ENCODE results near the gene OSBPL8. TPM values are rescaled to one million over a fixed set of nuclear protein-coding genes. Genes with fewer than 3 reads are reported as not detected.

The OSBPL8 gene
- total RNA-seq, 4 donors from 2014 or later, result 39.0 to 69.3 (median 49.0) TPM

- Histone ChIP-seq H3K9me3 (no peaks in the 10 kb centered on the region), H3K4me3 (no peak overlapping the region), H3K4me1 (peaks cover 0 to 25% (median 2%) of the 10 kb centered on the region in 4 donors), H3K27me3 (no peaks in the 10 kb centered on the region), H3K27ac (no peak overlapping the region), H3K36me3 (no peaks in the 10 kb centered on the region)
- TF ChIP-seq CTCF (IDR thresholded peaks at IDR 0.05) (no peak), POLR2A (IDR thresholded peaks at IDR 0.05) (no peak)
- no peak for DNase-seq
Measured at GRCh38 chr12:76543813-76544347, 15.7 kb downstream of the OSBPL8 start.

- no peak overlapping the region for H3K4me3 ChIP-seq
- H3K27me3 ChIP-seq, result no peaks in the 10 kb centered on the region
- peaks cover 0 to 24% (median 5%) of the 10 kb centered on the region in 4 donors for H3K4me1 ChIP-seq
- TF ChIP-seq POLR2A (IDR thresholded peaks at IDR 0.05), result no peak
- TF ChIP-seq CTCF (IDR thresholded peaks at IDR 0.05), result no peak
- H3K9me3 ChIP-seq, result no peaks in the 10 kb centered on the region
- no peaks in the 10 kb centered on the region for H3K36me3 ChIP-seq
- H3K27ac ChIP-seq, result no peak overlapping the region
- no peak for DNase-seq
Measured at GRCh38 chr12:76542908-76543307, 16.7 kb downstream of the OSBPL8 start.

GRCh38 chr12:76539727-76540126, 19.8 kb downstream of the OSBPL8 start:
- DNase-seq, result no peak
- Histone ChIP-seq H3K36me3 (no peaks in the 10 kb centered on the region), H3K9me3 (no peaks in the 10 kb centered on the region), H3K27ac (no peak overlapping the region), H3K27me3 (no peaks in the 10 kb centered on the region), H3K4me3 (no peak overlapping the region), H3K4me1 (peaks cover 0 to 31% (median 5%) of the 10 kb centered on the region in 4 donors)
- TF ChIP-seq CTCF (IDR thresholded peaks at IDR 0.05), result no peak

GRCh38 chr12:76537923-76538322, 21.6 kb downstream of the OSBPL8 start:
- H3K4me1 ChIP-seq, result peaks cover 0 to 22% (median 5%) of the 10 kb centered on the region in 4 donors
- DNase-seq, result no peak
- no peak overlapping the region for H3K27ac ChIP-seq
- no peaks in the 10 kb centered on the region for H3K9me3 ChIP-seq
- H3K36me3 ChIP-seq, result no peaks in the 10 kb centered on the region
- no peak for TF ChIP-seq POLR2A (IDR thresholded peaks at IDR 0.05)
- no peak for TF ChIP-seq CTCF (IDR thresholded peaks at IDR 0.05)
- H3K4me3 ChIP-seq, result no peak overlapping the region
- no peaks in the 10 kb centered on the region for H3K27me3 ChIP-seq

GRCh38 chr12:76536546-76536945, 23.0 kb downstream of the OSBPL8 start:
- DNase-seq, result no peak
- TF ChIP-seq POLR2A (IDR thresholded peaks at IDR 0.05) (no peak), CTCF (IDR thresholded peaks at IDR 0.05) (no peak)
- H3K27me3 ChIP-seq, result no peaks in the 10 kb centered on the region
- H3K4me1 ChIP-seq, result peaks cover 0 to 17% (median 5%) of the 10 kb centered on the region in 4 donors
- no peaks in the 10 kb centered on the region for H3K36me3 ChIP-seq
- no peak overlapping the region for H3K27ac ChIP-seq
- H3K4me3 ChIP-seq, result no peak overlapping the region
- H3K9me3 ChIP-seq, result no peaks in the 10 kb centered on the region

- Histone ChIP-seq H3K36me3 (no peaks in the 10 kb centered on the region), H3K9me3 (no peaks in the 10 kb centered on the region), H3K27me3 (no peaks in the 10 kb centered on the region), H3K4me3 (no peak overlapping the region), H3K4me1 (peaks cover 0 to 30% (median 5%) of the 10 kb centered on the region in 4 donors), H3K27ac (no peak overlapping the region)
- TF ChIP-seq POLR2A (IDR thresholded peaks at IDR 0.05) (no peak), CTCF (IDR thresholded peaks at IDR 0.05) (no peak)
- no peak for DNase-seq
Measured at GRCh38 chr12:76535170-76535569, 24.4 kb downstream of the OSBPL8 start.

Measured in Peyer's patch (tissue), 4 donors.